HTR-8/SVneo (cell line): ENCODE results near the gene GFER.

Experiments
- DNase-seq: peaks from one replicate; pipeline ENCODE4 v3.0.0; 2011; ENCODE audit warnings: low spot score, mixed read lengths; ENCODE audit not compliant: insufficient read length
- FAIRE-seq: peaks from 2 replicates; lab custom pipeline; 2011; peaks lifted over from hg19 to GRCh38; lab: Jason Lieb, UNC

Gene GFER

GRCh38 chr16:1989209-1990100, 5.5 kb downstream of the GFER start, which contains the start of gene SYNGR3:
TSS of gene SYNGR3 (plus strand) at chr16:1989970. CDS start at chr16:1990103, 133 bp downstream.
- FAIRE-seq = peak; percentile 16
- DNase-seq = no peak

- DNase-seq = no peak
- no peak for FAIRE-seq
Measured at GRCh38 chr16:1990101-1990350, 6.0 kb downstream of the GFER start.

DNA sequence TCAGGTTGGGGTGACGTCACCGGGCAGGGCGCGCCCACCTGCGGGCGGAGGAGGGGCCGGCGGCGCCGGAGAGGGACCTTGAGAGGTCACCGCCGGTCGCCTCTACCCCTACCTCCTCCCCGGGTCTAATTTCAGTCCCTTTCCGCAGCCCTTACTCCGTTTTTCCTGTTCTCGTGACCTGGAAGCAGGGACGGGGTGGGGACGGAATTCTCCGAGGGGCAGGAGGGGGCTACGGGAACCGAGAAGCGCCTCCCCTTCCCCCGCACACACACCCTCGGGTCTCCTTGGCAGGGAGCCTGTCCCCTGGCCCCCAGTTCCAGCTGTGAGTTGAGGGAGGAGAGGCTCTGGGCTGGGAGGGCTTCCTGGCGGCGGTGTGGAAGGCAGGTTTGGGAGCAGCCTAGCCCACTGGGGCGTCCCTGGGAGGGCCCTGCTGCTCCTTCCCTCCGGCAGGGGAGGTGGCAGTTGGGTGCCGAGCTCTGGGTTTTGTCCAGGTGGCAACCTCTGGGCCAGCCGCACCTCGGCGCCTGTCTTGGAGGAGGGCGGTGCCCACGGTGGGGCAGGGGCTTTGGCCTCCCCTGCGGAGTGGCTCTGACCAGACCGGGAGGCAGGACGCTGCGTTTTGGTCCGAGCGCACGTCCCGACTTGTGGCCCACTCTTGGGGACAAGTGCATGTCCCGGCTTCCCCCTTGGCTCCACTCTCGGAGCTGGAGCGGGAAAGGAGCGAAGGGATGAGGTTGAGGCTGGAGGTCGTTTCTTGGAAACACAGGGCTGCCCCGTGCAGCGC, 6.5 kb downstream of the GFER start:
- no peak for FAIRE-seq
- DNase-seq = no peak

GRCh38 chr16:1991135-1991551, 7.2 kb downstream of the GFER start:
- no peak for FAIRE-seq
- DNase-seq = no peak

DNA sequence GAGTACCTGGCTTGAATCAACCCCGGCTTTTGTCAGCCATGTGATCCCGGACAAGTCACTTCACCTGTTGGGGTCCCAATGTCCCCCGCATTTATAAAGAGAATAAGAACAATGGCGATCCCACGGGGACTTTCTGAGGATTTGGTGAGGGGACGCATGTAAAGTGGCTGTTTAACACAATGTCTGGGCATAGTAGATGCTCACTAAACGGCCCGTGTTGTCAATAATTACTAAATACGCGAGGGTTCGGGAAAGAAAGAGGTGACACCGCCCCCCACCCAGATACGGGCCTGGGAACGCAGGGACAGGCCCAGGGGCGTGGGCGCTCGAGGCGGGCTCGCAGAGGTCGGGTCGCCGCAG, 7.6 kb downstream of the GFER start:
- DNase-seq (no peak), FAIRE-seq (no peak)

DNA sequence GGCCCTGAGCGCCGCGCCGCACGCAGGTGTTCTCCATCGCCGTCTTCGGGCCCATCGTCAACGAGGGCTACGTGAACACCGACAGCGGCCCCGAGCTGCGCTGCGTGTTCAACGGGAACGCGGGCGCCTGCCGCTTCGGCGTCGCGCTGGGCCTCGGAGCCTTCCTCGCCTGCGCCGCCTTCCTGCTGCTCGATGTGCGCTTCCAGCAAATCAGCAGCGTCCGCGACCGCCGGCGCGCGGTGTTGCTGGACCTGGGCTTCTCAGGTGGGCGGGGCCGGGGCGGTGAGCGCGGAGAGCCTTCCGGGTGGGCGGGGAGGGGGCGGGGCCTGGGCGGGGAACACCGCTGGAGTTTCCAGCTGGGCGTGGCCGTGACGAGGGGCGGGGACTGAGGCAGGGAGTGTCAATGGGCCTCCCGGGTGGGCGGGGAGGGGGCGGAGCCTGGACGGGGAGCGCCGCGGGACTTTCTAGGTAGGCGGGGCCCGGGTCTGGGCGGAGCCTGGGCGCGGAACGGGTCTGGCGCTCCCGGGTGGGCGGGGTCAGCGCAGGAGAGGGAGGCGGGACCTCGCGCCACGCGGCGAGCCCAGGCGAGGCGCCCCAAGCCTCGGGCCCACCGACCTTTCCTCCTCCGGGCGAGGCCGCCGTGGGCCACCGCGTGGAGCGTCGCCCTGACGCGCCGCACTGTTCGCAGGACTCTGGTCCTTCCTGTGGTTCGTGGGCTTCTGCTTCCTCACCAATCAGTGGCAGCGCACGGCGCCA, 8.1 kb downstream of the GFER start:
- FAIRE-seq (no peak), DNase-seq (no peak)

DNA sequence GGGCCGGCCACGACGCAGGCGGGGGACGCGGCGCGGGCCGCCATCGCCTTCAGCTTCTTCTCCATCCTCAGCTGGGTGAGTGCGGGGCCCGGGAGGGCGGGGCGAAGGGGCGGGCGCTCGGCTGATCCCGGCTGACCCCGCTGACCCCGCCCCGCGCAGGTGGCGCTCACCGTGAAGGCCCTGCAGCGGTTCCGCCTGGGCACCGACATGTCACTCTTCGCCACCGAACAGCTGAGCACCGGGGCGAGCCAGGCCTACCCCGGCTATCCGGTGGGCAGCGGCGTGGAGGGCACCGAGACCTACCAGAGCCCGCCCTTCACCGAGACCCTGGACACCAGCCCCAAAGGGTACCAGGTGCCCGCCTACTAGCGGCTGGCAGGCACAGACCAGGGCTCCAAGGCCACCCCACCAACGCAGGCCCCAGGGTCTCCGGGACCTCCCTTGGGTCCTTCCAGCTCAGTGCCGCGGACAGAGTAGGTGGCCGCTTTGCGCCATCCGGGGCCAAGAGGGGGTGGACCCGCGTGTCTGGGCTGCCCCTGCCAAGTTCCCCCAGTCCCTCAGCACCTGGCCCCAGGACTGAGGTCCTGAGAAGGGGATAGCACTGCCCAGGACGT, 8.8 kb downstream of the GFER start:
- FAIRE-seq = no peak

GRCh38 chr16:1993731-1994131, 9.7 kb downstream of the GFER start:
- DNase-seq (no peak), FAIRE-seq (no peak)

More for the DNA sequence above, 8.8 kb downstream of the GFER start:
- no peak for DNase-seq

- FAIRE-seq (no peak), DNase-seq (no peak)
Measured at GRCh38 chr16:1997494-1998359, 13.7 kb downstream of the GFER start.

DNA sequence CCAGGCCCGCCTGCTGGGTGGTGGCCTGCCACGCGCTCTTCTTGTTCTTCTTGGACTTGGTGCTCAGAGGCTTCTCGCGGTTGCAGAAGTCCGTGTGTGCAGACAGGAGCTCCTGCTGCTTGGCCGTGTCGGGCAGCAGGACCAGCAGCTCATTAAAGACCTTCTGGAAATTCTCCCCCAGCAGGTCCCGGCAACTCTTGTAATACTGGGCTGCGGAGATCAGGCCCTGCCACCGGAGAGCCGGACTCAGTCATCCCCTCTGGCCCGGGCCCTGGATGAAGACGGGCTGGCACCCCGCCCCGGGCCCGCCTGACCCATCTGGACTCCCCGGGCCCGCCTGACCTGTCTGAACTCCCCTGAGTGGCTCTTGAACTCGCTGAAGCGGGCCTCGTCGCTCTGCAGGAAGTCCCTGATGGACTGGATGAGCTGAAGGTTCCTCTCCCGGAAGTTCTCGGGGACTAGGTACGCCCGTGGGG, 14.4 kb downstream of the GFER start:
- FAIRE-seq = no peak
- no peak for DNase-seq

GRCh38 chr16:1998852-1999801, 15.1 kb downstream of the GFER start:
- DNase-seq = no peak
- FAIRE-seq = no peak

GRCh38 chr16:1999866-2000514, 16.0 kb downstream of the GFER start:
- FAIRE-seq (no peak), DNase-seq (no peak)

DNA sequence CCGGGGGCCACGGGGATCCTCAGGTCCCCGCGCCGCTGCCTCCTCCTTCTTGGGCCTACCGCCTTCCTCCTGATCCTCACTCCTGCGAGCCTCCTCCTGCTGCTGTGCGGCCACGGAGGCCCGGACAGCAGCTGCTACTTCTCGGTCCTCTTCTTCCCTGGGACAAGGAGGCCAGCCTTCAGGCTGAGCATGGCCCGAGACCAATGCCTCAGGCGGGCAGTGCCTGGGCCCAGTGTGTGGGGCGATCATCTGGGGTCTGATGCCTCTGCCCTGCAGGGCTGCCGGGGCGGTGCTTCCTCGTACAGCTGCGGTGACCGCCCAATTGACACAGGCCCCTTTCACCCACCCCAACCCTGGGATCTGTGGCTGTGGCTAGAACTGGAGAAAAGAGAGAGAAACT, 17.0 kb downstream of the GFER start:
- DNase-seq (no peak), FAIRE-seq (no peak)

DNA sequence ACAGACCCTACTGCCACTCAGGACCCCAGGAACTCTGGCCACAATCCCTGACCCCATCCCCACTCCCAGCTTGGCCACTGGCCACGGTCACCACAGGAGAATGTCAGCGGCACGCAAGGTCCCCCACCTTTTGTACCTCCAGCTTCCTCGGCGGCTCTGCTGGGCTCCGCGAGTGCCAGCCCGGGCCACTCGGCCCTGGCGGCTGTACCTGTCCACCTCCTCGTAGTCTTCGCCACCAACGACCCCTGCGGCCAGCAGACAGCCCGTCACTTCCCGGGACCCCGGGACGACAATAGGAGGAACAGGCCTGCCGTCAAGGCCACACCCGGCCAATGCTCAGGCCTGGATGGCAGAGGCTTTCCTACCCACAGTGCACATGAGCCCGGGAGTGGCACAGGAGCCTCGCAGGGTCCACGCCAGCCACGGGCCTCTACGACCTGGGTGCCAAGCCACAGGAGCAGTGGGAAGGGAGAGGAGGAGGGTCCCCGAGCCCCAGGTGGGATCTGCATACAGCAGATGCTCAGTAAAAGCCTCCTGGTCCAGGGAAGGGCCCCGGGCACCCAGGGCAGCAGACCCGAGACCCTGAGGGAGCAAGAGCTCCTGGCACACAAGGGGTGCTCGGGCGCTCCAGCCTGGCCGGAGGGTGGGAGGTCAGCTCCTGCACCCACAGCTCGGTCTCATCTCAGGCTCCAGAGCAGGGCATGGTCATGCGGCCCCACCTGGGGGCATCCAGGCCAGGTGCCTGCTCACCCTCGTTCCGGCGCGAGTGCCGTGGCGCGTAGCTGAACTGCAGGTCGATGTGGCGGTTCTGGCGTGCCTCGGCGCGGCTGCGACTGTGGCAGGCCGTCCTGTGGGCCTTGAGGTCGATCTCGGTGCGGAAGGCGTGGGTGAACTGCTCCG, 17.7 kb downstream of the GFER start:
- FAIRE-seq (no peak), DNase-seq (no peak)

- DNase-seq = no peak
- no peak for FAIRE-seq
Measured at GRCh38 chr16:2002406-2003230, 18.6 kb downstream of the GFER start.

DNA sequence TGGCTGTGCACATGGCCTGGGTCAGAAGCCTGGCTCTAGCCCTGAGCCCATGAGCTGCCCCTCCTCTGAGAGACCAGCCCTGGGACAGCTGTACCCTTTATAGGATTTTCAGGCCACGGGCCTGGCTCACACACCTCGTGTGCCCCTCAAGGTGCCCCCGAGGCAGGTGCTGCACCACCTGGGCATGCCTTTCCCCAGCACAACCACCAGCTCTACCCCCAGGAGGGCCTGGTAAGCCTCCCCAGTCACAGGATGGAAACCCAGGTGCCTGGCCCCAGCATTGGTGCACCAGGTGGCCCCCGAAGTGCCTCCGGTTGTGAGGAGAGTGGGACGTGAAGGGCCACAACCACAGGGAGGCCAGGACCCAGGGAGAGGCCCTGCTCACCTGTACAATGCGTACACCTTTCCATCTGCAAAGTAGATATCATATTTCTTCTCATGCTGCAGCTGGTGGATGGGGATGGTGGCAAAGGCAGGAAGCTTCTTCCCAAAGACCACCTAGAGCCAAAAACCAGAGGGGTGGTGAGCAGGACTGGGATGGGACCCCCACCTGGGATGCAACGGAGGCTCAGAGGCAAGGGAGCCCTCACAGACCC, 19.3 kb downstream of the GFER start:
- DNase-seq (no peak), FAIRE-seq (no peak)
